ENCODE data around the gene CFAP54. TPM values are rescaled to one million over a fixed set of nuclear protein-coding genes. Genes with fewer than 3 reads are reported as not detected.

The CFAP54 gene
- total RNA-seq, 4 donors from 2014 or later: 3.0 to 5.4 (median 4.1) TPM

DNA sequence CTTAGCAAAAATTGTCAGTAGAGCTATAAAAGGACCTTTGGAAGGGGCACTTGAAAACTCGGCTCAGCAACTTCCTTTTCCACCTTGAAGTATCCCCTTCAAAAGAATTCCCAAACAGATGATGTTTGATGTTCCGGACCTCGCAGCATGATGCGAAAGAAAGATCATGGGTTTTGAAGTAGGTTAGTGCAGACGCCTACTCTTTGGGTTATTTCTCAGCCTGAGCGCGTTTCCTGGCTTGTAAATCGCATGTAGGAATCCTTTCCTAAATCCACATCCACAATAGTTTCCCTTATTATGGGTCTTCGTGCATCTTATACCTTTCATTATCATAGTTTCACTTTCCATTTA lies 417.1 kb downstream of the CFAP54 start:
- H3K9me3 ChIP-seq: no peaks in the 10 kb centered on the region
- H3K36me3 ChIP-seq: no peaks in the 10 kb centered on the region
- peak overlapping the region; percentile 72 to 99 (median 90) for H3K4me3 ChIP-seq (replicated peaks in 1 of 3)
- H3K27me3 ChIP-seq: no peaks in the 10 kb centered on the region
- TF ChIP-seq, protein P1, sequence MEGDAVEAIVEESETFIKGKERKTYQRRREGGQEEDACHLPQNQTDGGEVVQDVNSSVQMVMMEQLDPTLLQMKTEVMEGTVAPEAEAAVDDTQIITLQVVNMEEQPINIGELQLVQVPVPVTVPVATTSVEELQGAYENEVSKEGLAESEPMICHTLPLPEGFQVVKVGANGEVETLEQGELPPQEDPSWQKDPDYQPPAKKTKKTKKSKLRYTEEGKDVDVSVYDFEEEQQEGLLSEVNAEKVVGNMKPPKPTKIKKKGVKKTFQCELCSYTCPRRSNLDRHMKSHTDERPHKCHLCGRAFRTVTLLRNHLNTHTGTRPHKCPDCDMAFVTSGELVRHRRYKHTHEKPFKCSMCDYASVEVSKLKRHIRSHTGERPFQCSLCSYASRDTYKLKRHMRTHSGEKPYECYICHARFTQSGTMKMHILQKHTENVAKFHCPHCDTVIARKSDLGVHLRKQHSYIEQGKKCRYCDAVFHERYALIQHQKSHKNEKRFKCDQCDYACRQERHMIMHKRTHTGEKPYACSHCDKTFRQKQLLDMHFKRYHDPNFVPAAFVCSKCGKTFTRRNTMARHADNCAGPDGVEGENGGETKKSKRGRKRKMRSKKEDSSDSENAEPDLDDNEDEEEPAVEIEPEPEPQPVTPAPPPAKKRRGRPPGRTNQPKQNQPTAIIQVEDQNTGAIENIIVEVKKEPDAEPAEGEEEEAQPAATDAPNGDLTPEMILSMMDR (IDR thresholded peaks at IDR 0.05): no peak
- no peak for TF ChIP-seq POLR2A (IDR thresholded peaks at IDR 0.05)
- H3K4me1 ChIP-seq: peaks cover 5 to 6% of the 10 kb centered on the region in 2 donors
- intact Hi-C loops (cut with DNase I): no loop called here
- WGBS, 2 donors: 42 to 50% methylated on average over 9 of the region's 9 CpGs
- peak overlapping the region; percentile 33 to 93 (median 80) for H3K27ac ChIP-seq
- DNase-seq: peak in 1 of 2 donors; percentile 1

DNA sequence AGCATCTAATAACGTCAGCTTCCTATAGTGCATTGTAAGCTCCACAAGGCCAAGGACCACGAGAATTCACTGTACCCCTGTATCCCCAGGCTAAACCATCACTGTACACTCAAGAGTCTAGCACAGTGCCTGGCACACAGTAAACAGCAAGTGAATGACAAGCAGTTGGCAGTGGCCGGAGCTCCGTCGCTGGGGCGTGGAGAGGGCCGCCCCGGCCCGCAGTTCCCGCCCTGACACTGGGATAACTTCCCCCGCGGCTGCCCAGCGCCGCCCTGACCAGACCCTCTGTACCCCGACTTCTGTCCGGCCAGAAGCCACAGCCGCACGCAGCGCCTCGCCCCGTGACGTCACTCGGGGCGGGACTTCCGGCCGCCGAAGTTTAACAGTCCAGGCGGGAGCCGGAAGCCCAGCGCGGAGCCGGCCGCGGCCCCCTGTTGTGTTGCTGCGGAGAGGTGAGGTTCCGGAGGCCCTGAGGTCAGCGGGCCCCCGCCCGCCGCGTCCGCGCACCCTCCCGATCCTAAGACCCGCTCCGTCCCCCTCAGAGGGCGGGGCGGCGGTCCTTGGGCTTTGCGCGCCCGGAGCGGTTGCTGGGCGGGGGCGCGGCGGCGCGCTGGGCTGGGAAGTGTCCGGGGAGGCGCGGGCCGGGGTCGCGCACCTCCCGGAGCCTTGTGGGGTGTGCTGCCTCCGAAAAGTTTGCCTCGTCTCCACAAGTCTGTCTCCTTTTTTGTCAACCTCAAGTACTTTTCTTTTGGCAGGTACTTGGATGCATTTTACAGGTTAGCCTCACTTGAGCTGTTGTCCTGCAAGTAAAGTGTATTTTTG lies 417.7 kb downstream of the CFAP54 start, which contains the start of gene NEDD1:
TSS of gene NEDD1 (plus strand) at position 409 of the 822 bp plus-strand sequence. CDS start 2,503 bp downstream, outside the sequence.
- TF ChIP-seq, protein P1 (IDR thresholded peaks at IDR 0.05): peak in 1 of 6 experiments; percentile 6
- peak in 1 of 2 donors; percentile 80 for TF ChIP-seq POLR2A (IDR thresholded peaks at IDR 0.05)
- H3K4me3 ChIP-seq (replicated peaks in 1 of 3): peak within 1 kb of the TSS; percentile 72 to 99 (median 90)
- H3K27me3 ChIP-seq: no peaks in the 10 kb centered on the region
- 2% methylated on average over 5 to 15 of the region's 68 CpGs for WGBS, 2 donors
- intact Hi-C loops (cut with DNase I): no loop called here
- peaks cover 5 to 6% of the 10 kb centered on the region in 2 donors for H3K4me1 ChIP-seq
- H3K27ac ChIP-seq: peak within 1 kb of the TSS; percentile 33 to 93 (median 80)
- H3K9me3 ChIP-seq: no peaks in the 10 kb centered on the region
- peak; percentile 85 to 86 for DNase-seq
- no peaks in the 10 kb centered on the region for H3K36me3 ChIP-seq

DNA sequence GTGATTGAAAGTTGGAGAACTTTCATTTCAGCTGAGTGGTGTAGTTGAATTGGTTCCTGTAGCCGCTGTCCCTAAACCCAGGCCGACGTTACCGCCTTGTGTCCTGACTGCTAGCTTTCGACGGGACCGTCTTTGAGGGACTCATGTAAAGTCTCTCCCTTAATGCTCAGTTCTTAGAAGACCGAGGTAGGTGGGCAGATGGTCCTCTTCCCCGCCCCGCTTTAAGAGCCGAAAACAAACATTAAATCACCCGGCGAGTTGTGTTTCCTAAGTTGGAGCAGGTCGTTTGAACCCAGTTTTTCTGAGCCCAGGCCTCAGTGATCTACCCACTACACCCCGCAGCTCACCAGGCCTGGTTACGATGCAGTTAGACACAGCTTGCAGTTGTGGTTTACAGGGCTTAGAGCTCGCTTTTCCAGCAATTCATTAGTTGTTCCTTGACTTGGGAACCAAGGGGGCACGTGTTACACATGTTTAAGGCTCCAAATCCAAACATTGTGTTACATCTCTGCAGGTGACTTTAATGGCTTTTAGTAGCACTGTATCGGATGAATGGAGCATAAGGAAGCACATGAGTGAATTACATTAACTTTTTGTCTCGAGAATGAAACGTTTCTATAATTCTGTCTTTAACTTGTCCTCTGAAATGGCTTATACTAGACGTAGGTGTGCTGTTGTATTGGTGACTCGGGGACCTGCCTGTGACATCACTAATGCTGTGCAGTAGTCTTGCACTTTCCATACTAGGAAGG lies 418.5 kb downstream of the CFAP54 start:
- H3K36me3 ChIP-seq: no peaks in the 10 kb centered on the region

DNA sequence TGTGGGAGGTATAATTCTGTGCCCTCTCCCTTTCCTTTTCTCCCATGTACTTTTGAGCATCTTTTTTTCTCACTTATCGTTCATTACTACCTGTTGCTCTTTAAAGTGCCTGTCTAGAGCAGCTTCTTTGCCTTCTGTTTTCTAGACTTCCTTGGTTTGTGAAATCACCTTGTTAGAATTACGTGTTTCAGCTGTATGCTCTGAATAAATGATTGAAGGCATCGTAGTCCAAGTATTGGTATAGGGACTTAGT lies 419.0 kb downstream of the CFAP54 start:
- H3K4me3 ChIP-seq (replicated peaks in 1 of 3): no peak overlapping the region
- no peak for DNase-seq
- peaks cover 5 to 6% of the 10 kb centered on the region in 2 donors for H3K4me1 ChIP-seq
- intact Hi-C loops (cut with DNase I): no loop called here
- 77 to 78% methylated on average over 3 of the region's 3 CpGs for WGBS, 2 donors
- no peaks in the 10 kb centered on the region for H3K9me3 ChIP-seq
- no peak for TF ChIP-seq POLR2A (IDR thresholded peaks at IDR 0.05)
- TF ChIP-seq, protein P1 (IDR thresholded peaks at IDR 0.05): no peak
- no peaks in the 10 kb centered on the region for H3K36me3 ChIP-seq
- H3K27me3 ChIP-seq: no peaks in the 10 kb centered on the region
- H3K27ac ChIP-seq: no peak overlapping the region

More for the DNA sequence above, 418.5 kb downstream of the CFAP54 start:
- intact Hi-C loops (cut with DNase I): no loop called here
- TF ChIP-seq, protein P1 (IDR thresholded peaks at IDR 0.05): no peak
- TF ChIP-seq POLR2A (IDR thresholded peaks at IDR 0.05): no peak
- Histone ChIP-seq H3K27ac (peak overlapping the region in 2 of 3 donors; percentile 80 to 93), H3K9me3 (no peaks in the 10 kb centered on the region), H3K4me1 (peaks cover 5 to 6% of the 10 kb centered on the region in 2 donors), H3K27me3 (no peaks in the 10 kb centered on the region), H3K4me3 (replicated peaks in 1 of 3) (peak overlapping the region; percentile 72 to 99 (median 90))
- WGBS, 2 donors: 9 to 10% methylated on average over 23 of the region's 23 CpGs
- peak; percentile 10 to 15 for DNase-seq

DNA sequence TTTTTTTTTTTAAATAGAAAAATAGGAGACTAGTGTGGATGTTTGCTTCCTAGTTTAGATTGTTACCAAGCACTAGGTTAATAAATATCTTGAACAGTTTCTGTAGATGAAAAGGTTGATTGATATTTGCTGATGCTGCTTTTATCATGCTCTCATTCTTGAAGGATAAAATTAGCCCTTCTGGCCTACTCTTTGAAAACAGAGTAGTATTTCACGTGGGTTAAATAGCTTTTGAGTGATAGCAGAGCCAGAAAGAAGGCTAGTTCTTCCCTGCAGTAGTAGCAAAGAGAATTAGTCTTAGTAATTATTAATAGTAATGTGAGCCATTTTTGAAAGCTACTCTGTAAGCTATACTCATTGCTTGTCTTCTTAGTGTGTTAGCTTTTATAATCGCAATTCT lies 422.9 kb downstream of the CFAP54 start:
- no peaks in the 10 kb centered on the region for H3K27me3 ChIP-seq
- no peaks in the 10 kb centered on the region for H3K36me3 ChIP-seq
- peaks cover 5 to 6% of the 10 kb centered on the region in 2 donors for H3K4me1 ChIP-seq
- intact Hi-C loops (cut with DNase I): no loop called here
- no peaks in the 10 kb centered on the region for H3K9me3 ChIP-seq
- TF ChIP-seq POLR2A (IDR thresholded peaks at IDR 0.05): no peak
- WGBS, 2 donors: 74 to 75% methylated on average over 2 of the region's 2 CpGs
- H3K4me3 ChIP-seq (replicated peaks in 1 of 3): no peak overlapping the region
- DNase-seq: no peak
- H3K27ac ChIP-seq: no peak overlapping the region

Measured in thyroid gland (tissue), 4 donors.